Astrocyte (in vitro differentiated cells and primary cell): Measurements from ENCODE around the gene OVOL3.

Experiments used
- EZH2 ChIP-seq: IDR thresholded peaks from 2 replicates; pipeline ENCODE4 v1.6.1; 2012; ENCODE audit warnings: mild to moderate bottlenecking, low read length, inconsistent platforms; ENCODE audit not compliant: insufficient read depth
- TF ChIP-seq, protein P1 (sequence below): IDR thresholded peaks from 2 replicates; pipeline ENCODE4 v1.5.1; 2011; ENCODE audit warnings: low read depth, mild to moderate bottlenecking, inconsistent platforms, low read length, moderate library complexity; ENCODE audit not compliant: insufficient read depth

DNA sequence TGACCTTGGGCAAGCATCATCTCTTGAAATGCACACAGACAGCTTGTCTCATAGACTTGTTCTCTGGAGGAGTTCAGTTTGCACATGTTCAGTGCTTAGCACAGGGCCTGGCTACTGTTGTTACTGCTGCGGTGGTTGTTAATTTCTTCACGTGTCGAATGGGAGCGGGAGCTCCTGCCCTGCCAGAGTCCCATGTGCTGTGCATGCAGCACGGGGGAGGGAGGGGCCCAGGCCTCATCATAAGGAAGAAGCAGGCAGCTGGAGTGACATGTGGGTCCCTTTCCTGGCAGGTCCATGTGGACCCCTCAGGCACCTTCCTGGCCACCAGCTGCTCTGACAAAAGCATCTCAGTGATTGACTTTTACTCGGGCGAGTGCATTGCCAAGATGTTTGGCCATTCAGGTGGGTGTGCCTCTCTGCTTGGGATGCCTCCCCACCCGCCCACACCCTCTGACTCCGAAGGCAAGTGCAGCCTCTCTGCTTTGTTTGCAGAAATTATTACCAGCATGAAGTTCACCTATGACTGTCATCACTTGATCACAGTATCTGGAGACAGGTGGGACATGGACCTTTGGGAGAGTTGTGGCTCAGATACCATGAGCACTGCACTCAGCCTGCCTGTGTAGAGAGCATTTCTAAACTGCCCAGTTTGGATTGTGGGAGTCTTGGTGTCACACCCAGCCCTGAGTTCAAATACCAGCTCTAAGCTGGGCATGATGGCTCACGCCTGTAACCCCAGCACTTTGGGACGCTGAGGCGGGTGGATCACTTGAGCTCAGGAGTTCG lies 19.8 kb upstream of the OVOL3 start:
- TF ChIP-seq, protein P1, sequence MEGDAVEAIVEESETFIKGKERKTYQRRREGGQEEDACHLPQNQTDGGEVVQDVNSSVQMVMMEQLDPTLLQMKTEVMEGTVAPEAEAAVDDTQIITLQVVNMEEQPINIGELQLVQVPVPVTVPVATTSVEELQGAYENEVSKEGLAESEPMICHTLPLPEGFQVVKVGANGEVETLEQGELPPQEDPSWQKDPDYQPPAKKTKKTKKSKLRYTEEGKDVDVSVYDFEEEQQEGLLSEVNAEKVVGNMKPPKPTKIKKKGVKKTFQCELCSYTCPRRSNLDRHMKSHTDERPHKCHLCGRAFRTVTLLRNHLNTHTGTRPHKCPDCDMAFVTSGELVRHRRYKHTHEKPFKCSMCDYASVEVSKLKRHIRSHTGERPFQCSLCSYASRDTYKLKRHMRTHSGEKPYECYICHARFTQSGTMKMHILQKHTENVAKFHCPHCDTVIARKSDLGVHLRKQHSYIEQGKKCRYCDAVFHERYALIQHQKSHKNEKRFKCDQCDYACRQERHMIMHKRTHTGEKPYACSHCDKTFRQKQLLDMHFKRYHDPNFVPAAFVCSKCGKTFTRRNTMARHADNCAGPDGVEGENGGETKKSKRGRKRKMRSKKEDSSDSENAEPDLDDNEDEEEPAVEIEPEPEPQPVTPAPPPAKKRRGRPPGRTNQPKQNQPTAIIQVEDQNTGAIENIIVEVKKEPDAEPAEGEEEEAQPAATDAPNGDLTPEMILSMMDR: no peak
- no peak for TF ChIP-seq EZH2
